Uterus (tissue), 2 donors: ENCODE results near the gene PRUNE1.

Source experiments
- POLR2A ChIP-seq, 2 donors: fragments of 450-650 bp; IDR thresholded peaks; one replicate each; pipeline ENCODE4 v1.6.1; 2016; ENCODE audit warnings: antibody characterized with exemption in 2 of 2, mild to moderate bottlenecking in 1 of 2, moderate library complexity in 1 of 2
- TF ChIP-seq, protein P1 (sequence below), 4 experiments: fragments of 200-600 bp in 2 of 4; fragments of 450-650 bp in 2 of 4; sonication (generic) in 2 of 4; IDR thresholded peaks; one replicate each; pipeline ENCODE4 v1.5.1; 2016 to 2019; ENCODE audit warnings: antibody characterized with exemption in 4 of 4, mild to moderate bottlenecking in 2 of 4, moderate library complexity in 1 of 4

DNA sequence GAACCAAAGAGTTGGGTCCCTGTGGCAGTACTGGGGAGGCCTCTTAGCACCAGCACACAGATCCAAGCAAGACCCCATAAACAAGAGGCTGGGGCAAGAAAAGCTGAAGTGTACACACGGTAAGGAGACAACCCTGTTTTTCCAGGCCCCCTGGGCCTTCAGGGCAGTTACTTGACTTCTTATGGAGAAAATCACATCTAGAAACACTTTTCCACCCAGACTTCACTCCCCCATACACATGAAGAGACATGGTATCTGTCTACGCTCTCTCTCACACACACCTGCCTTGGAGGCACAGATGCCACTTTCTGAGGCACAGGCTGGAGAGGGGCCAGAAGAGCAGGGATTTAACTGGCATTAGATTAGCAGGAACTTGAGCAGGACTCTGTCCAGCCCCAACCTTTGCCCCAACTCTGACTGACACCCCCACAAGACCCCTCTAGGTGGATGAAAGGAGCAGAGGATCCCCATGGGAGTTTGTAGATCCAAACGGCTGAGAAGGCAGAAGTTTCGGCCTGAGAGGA, 35.8 kb upstream of the PRUNE1 start:
- TF ChIP-seq, protein P1, sequence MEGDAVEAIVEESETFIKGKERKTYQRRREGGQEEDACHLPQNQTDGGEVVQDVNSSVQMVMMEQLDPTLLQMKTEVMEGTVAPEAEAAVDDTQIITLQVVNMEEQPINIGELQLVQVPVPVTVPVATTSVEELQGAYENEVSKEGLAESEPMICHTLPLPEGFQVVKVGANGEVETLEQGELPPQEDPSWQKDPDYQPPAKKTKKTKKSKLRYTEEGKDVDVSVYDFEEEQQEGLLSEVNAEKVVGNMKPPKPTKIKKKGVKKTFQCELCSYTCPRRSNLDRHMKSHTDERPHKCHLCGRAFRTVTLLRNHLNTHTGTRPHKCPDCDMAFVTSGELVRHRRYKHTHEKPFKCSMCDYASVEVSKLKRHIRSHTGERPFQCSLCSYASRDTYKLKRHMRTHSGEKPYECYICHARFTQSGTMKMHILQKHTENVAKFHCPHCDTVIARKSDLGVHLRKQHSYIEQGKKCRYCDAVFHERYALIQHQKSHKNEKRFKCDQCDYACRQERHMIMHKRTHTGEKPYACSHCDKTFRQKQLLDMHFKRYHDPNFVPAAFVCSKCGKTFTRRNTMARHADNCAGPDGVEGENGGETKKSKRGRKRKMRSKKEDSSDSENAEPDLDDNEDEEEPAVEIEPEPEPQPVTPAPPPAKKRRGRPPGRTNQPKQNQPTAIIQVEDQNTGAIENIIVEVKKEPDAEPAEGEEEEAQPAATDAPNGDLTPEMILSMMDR (IDR thresholded peaks at IDR 0.05), result no peak
- TF ChIP-seq POLR2A (IDR thresholded peaks at IDR 0.05), result no peak
